IMR-90 (cell line): ENCODE measurements around the gene ARHGAP23. TPM values are rescaled to one million over a fixed set of nuclear protein-coding genes. Genes with fewer than 3 reads are reported as not detected.

ENCODE experiments used
- ATAC-seq: fragments of 200-7000 bp; cut with Tn5 transposase; 2 replicates; pipeline ENCODE4 v1.9.1; 2020; ENCODE audit warnings: low read depth, mild to moderate bottlenecking, moderate library complexity
- BruUV-seq: library from RNA; stranded (reverse); fragments of 400-500 nt; replicated peaks from 2 replicates; lab custom pipeline; 2021; lab: Mats Ljungman, UMichigan
- CTCF ChIA-PET: fragments of 300-600 bp; formaldehyde crosslinking; extraction: SDS; loops from one replicate; lab custom pipeline; 2021; ENCODE audit warnings: antibody characterized with exemption; lab: Yijun Ruan, JAX
- POLR2A ChIA-PET: fragments of 300-600 bp; sonication (Branson Sonifier 250); formaldehyde crosslinking; loops from one replicate; lab custom pipeline; 2022; ENCODE audit warnings: antibody characterized with exemption; ENCODE audit not compliant: unreplicated experiment; lab: Charles Lee
- DNase-seq: peaks from one replicate; pipeline ENCODE4 v3.0.0; 2013
- H2AFZ ChIP-seq: replicated peaks from 2 replicates; pipeline ENCODE3; 2013; ENCODE audit warnings: low read length, mild to moderate bottlenecking; ENCODE audit not compliant: poor library complexity
- H2AK5ac ChIP-seq: 2 replicates; pipeline ENCODE4 v1.6.1; 2013; ENCODE audit warnings: low read depth, low read length, inconsistent platforms
- H2AK9ac ChIP-seq: replicated peaks from 2 replicates; pipeline ENCODE3; 2013; ENCODE audit warnings: mild to moderate bottlenecking, low read depth, low read length, moderate library complexity; ENCODE audit not compliant: poor library complexity
- H2BK120ac ChIP-seq: 2 replicates; pipeline ENCODE4 v1.6.1; 2013; ENCODE audit warnings: low read depth, low read length, inconsistent platforms
- H2BK15ac ChIP-seq: 3 replicates; pipeline ENCODE4 v1.6.1; 2013; ENCODE audit warnings: low read depth, low read length, inconsistent platforms
- H2BK20ac ChIP-seq: 2 replicates; pipeline ENCODE4 v1.6.1; 2013; ENCODE audit warnings: low read depth, mild to moderate bottlenecking, inconsistent platforms, low read length, moderate library complexity
- H2BK5ac ChIP-seq: 2 replicates; pipeline ENCODE4 v1.6.1; 2013; ENCODE audit warnings: mild to moderate bottlenecking, low read depth, low read length, inconsistent platforms; ENCODE audit not compliant: poor library complexity, severe bottlenecking
- H3K14ac ChIP-seq: replicated peaks from 2 replicates; pipeline ENCODE4 v1.6.1; 2013; ENCODE audit warnings: low read depth, low read length, inconsistent platforms
- H3K18ac ChIP-seq: 2 replicates; pipeline ENCODE4 v1.6.1; 2013; ENCODE audit warnings: low read depth, low read length, control low read depth
- H3K23ac ChIP-seq: 2 replicates; pipeline ENCODE4 v1.6.1; 2013; ENCODE audit warnings: low read depth, low read length, inconsistent platforms
- H3K27ac ChIP-seq: 2 replicates; pipeline ENCODE4 v1.5.1; 2013; ENCODE audit warnings: mild to moderate bottlenecking, control low read depth, low read length; ENCODE audit not compliant: insufficient read depth
- H3K27me3 ChIP-seq: 2 replicates; pipeline ENCODE4 v1.6.1; 2013; ENCODE audit warnings: low read length; ENCODE audit not compliant: control insufficient read depth, insufficient read depth
- H3K36me3 ChIP-seq: 2 replicates; pipeline ENCODE4 v1.6.1; 2013; ENCODE audit warnings: low read length, mixed read lengths; ENCODE audit not compliant: control insufficient read depth, insufficient read depth
- H3K4ac ChIP-seq: 2 replicates; pipeline ENCODE4 v1.6.1; 2013; ENCODE audit warnings: low read depth, low read length, inconsistent platforms
- H3K4me1 ChIP-seq: 2 replicates; pipeline ENCODE4 v1.6.1; 2013; ENCODE audit warnings: low read length, mixed read lengths; ENCODE audit not compliant: control insufficient read depth, insufficient read depth
- H3K4me2 ChIP-seq: 2 replicates; pipeline ENCODE4 v1.6.1; 2013; ENCODE audit warnings: low read depth, mild to moderate bottlenecking, control low read depth, low read length, moderate library complexity
- H3K4me3 ChIP-seq: 2 replicates; pipeline ENCODE4 v1.5.1; 2013; ENCODE audit warnings: low read depth, mild to moderate bottlenecking, control low read depth, low read length, moderate library complexity; ENCODE audit not compliant: insufficient read depth
- H3K56ac ChIP-seq: 2 replicates; pipeline ENCODE4 v1.6.1; 2013; ENCODE audit warnings: low read length, inconsistent platforms; ENCODE audit not compliant: insufficient read depth; ENCODE audit errors: extremely low read depth
- H3K79me1 ChIP-seq, 2 experiments: 2 replicates each; pipeline ENCODE4 v1.6.1; 2013; ENCODE audit warnings: low read length in 2 of 2, inconsistent platforms in 1 of 2, low read depth in 1 of 2
- H3K9ac ChIP-seq: 2 replicates; pipeline ENCODE4 v1.6.1; 2013; ENCODE audit warnings: low read depth, low read length, control low read depth
- H3K9me1 ChIP-seq: 2 replicates; pipeline ENCODE4 v1.6.1; 2013; ENCODE audit warnings: low read length, inconsistent platforms; ENCODE audit not compliant: insufficient read depth
- H3K9me3 ChIP-seq: 2 replicates; pipeline ENCODE4 v1.6.1; 2013; ENCODE audit warnings: low read length; ENCODE audit not compliant: control insufficient read depth, insufficient read depth
- H4K20me1 ChIP-seq: 2 replicates; pipeline ENCODE4 v1.6.1; 2013; ENCODE audit warnings: low read length, inconsistent platforms; ENCODE audit not compliant: insufficient read depth
- H4K5ac ChIP-seq: 2 replicates; pipeline ENCODE4 v1.6.1; 2013; ENCODE audit warnings: mild to moderate bottlenecking, low read depth, low read length, control low read depth
- H4K8ac ChIP-seq, 2 experiments: 2 replicates each; pipeline ENCODE4 v1.6.1; 2013; ENCODE audit warnings: low read depth in 2 of 2, low read length in 2 of 2, control low read depth in 1 of 2, inconsistent platforms in 1 of 2
- H4K91ac ChIP-seq: 2 replicates; pipeline ENCODE4 v1.6.1; 2013; ENCODE audit warnings: low read depth, low read length, inconsistent platforms; ENCODE audit not compliant: insufficient read depth
- BHLHE40 ChIP-seq: fragments of 150-350 bp; IDR thresholded peaks from 2 replicates; pipeline ENCODE4 v1.6.1; 2016; ENCODE audit warnings: mild to moderate bottlenecking, low read depth, low read length
- FOS ChIP-seq: fragments of 150-350 bp; IDR thresholded peaks from 2 replicates; pipeline ENCODE4 v1.6.1; 2016; ENCODE audit warnings: low read depth, low read length
- MAFK ChIP-seq: IDR thresholded peaks from 2 replicates; pipeline ENCODE4 v1.6.1; 2012; ENCODE audit warnings: low read depth, low read length, improper control_type of control experiment
- MXI1 ChIP-seq: IDR thresholded peaks from 2 replicates; pipeline ENCODE4 v1.6.1; 2012; ENCODE audit warnings: low read depth, mild to moderate bottlenecking, low read length, moderate library complexity, borderline replicate concordance
- RAD21 ChIP-seq: IDR thresholded peaks from 2 replicates; pipeline ENCODE4 v1.6.1; 2012; ENCODE audit warnings: low read length, improper control_type of control experiment
- RFX5 ChIP-seq: IDR thresholded peaks from 2 replicates; pipeline ENCODE4 v1.8.0; 2012; ENCODE audit warnings: low read depth, mild to moderate bottlenecking, low read length, moderate library complexity
- WGBS, 2 experiments: methylation state at CpG; one replicate each; pipeline versions ENCODE4 v1.1.5 to v1.1.7; 2013; ENCODE audit warnings: missing lambda C conversion rate in 2 of 2; ENCODE audit not compliant: insufficient read length in 1 of 2; ENCODE audit errors: extremely low coverage in 2 of 2; 5-methylcytosine and 5-hydroxymethylcytosine counted together
- dilution Hi-C: fragments of 300-500 bp; cut with HindIII; formaldehyde crosslinking; loops from one replicate; pipeline ENCODE4 v1.14.3; 2018; ENCODE audit warnings: low sequenced_read_pairs; ENCODE audit not compliant: unreplicated experiment
- in situ Hi-C: fragments of 300-500 bp; cut with MboI; formaldehyde crosslinking; loops from 3 replicates; pipeline ENCODE4 v1.14.3; 2019; ENCODE audit warnings: low sequenced_read_pairs, inconsistent platforms, mixed read lengths
- intact Hi-C: fragments of 100-400 bp; cut with micrococcal nuclease; formaldehyde crosslinking; loops from 2 replicates; pipeline ENCODE4 v1.10.0; 2022
- polyA plus RNA-seq, 3 experiments: library from polyadenylated mRNA; depleted of rRNA; stranded (reverse); fragments of >200 nt; gene quantifications; 2 replicates each; pipeline ENCODE4 v1.2.3, GENCODE V29; 2012; ENCODE audit warnings: low replicate concordance in 1 of 3
- total RNA-seq: library from RNA; depleted of rRNA; stranded (reverse); fragments of >200 nt; gene quantifications from 2 replicates; pipeline ENCODE4 v1.2.3, GENCODE V29; 2012
- TF ChIP-seq, protein P1 (sequence below): fragments of 150-350 bp; IDR thresholded peaks from 2 replicates; pipeline ENCODE4 v1.6.1; 2017; ENCODE audit warnings: mild to moderate bottlenecking, antibody characterized with exemption, low read length, low read depth

ARHGAP23 gene
- total and polyA plus RNA-seq, 2 of the 4 experiments (the other 2 are of a cell fraction) = 9.3 to 43.3 TPM

DNA sequence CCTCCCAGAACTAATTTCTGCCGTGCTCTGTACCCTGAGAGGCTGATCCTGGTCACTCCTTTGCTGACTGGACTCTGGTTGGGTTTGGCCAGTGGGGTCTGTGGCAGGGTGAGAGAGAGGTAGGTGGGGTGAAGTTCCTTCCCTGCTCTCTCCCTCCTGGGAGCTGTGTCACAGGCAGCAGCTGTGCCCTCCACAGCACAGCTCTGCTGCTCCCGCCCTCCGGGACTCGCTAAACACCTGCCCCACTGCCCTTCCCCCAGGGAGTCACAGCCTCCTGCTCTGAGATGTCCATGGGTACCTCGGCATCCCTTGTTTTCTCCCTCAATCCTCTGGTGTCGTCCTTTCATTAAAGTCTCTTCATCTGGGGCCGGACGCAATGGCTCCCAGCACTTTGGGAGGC is 111.1 kb downstream of the ARHGAP23 start:
- Histone ChIP-seq H2BK15ac (no peak overlapping the region), H3K27ac (no peak overlapping the region), H4K5ac (no peak overlapping the region), H3K27me3 (peaks cover 43% of the 10 kb centered on the region), H4K8ac (no peak overlapping the region), H3K4me3 (no peak overlapping the region), H3K14ac (no peak overlapping the region), H4K91ac (no peak overlapping the region), H3K79me1 (no peaks in the 10 kb centered on the region), H2BK5ac (no peak overlapping the region), H3K9ac (no peak overlapping the region), H3K18ac (no peak overlapping the region), H2AFZ (no peak overlapping the region), H3K56ac (no peak overlapping the region), H3K9me3 (no peaks in the 10 kb centered on the region), H3K23ac (no peak overlapping the region), H2BK20ac (no peak overlapping the region), H3K36me3 (no peaks in the 10 kb centered on the region), H3K9me1 (no peaks in the 10 kb centered on the region), H3K4me2 (no peak overlapping the region), H3K4me1 (no peaks in the 10 kb centered on the region), H3K4ac (no peak overlapping the region), H2AK9ac (no peak overlapping the region), H4K20me1 (no peaks in the 10 kb centered on the region), H2AK5ac (no peak overlapping the region), H2BK120ac (no peak overlapping the region)
- dilution Hi-C loops (no loop called here), intact Hi-C loops (no loop called here), in situ Hi-C loops (no loop called here)
- ATAC-seq = no peak
- no peak for DNase-seq
- TF ChIP-seq, protein P1, sequence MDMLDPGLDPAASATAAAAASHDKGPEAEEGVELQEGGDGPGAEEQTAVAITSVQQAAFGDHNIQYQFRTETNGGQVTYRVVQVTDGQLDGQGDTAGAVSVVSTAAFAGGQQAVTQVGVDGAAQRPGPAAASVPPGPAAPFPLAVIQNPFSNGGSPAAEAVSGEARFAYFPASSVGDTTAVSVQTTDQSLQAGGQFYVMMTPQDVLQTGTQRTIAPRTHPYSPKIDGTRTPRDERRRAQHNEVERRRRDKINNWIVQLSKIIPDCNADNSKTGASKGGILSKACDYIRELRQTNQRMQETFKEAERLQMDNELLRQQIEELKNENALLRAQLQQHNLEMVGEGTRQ = no peak
- TF ChIP-seq MXI1 (no peak), RAD21 (no peak), FOS (no peak), MAFK (no peak), BHLHE40 (no peak), RFX5 (no peak)
- ChIA-PET CTCF (no interaction called here), POLR2A (no interaction called here)
- WGBS, 2 experiments = 73% methylated on average over 3 of the region's 8 CpGs; no CpG with 5 or more reads in 1 of the 2 experiments
- no TSS peak for BruUV-seq
